Hepatocyte (in vitro differentiated cells): Measurements from ENCODE around the gene FBXL3. TPM values are rescaled to one million over a fixed set of nuclear protein-coding genes. Genes with fewer than 3 reads are reported as not detected.

ENCODE experiments used
- DNase-seq: peaks from one replicate; pipeline ENCODE4 v3.0.0-alpha.2; 2016; ENCODE audit warnings: low spot score
- H2AFZ ChIP-seq: fragments of 200-600 bp; sonication (generic); 2 replicates; pipeline ENCODE4 v1.6.0; 2016; ENCODE audit warnings: antibody characterized with exemption, mild to moderate bottlenecking
- H3K27ac ChIP-seq: fragments of 200-600 bp; sonication (generic); 2 replicates; pipeline ENCODE4 v1.5.1; 2016; ENCODE audit warnings: mild to moderate bottlenecking
- H3K27me3 ChIP-seq: fragments of 200-600 bp; sonication (generic); 2 replicates; pipeline ENCODE4 v1.6.1; 2016
- H3K36me3 ChIP-seq: fragments of 200-600 bp; sonication (generic); replicated peaks from 2 replicates; pipeline ENCODE4 v1.5.1; 2016; ENCODE audit warnings: low read depth; ENCODE audit not compliant: insufficient read depth
- H3K4me1 ChIP-seq: fragments of 200-600 bp; sonication (generic); 2 replicates; pipeline ENCODE4 v1.5.1; 2016; ENCODE audit warnings: mild to moderate bottlenecking, moderate library complexity; ENCODE audit not compliant: insufficient read depth
- H3K4me2 ChIP-seq: fragments of 200-600 bp; sonication (generic); 2 replicates; pipeline ENCODE4 v1.6.0; 2016
- H3K4me3 ChIP-seq: fragments of 200-600 bp; sonication (generic); 2 replicates; pipeline ENCODE4 v1.5.1; 2016; ENCODE audit warnings: mild to moderate bottlenecking
- H3K79me2 ChIP-seq: fragments of 200-600 bp; sonication (generic); 2 replicates; pipeline ENCODE4 v1.6.0; 2017; ENCODE audit warnings: mild to moderate bottlenecking
- H3K9me2 ChIP-seq: fragments of 200-600 bp; sonication (generic); replicated peaks from 2 replicates; pipeline ENCODE4 v1.6.0; 2017; ENCODE audit warnings: mild to moderate bottlenecking; ENCODE audit not compliant: insufficient read depth
- H3K9me3 ChIP-seq: fragments of 200-600 bp; sonication (generic); 2 replicates; pipeline ENCODE4 v1.5.1; 2016; ENCODE audit warnings: low read depth, mild to moderate bottlenecking
- H4K20me1 ChIP-seq: fragments of 200-600 bp; sonication (generic); 2 replicates; pipeline ENCODE4 v1.6.0; 2016; ENCODE audit warnings: mild to moderate bottlenecking; ENCODE audit not compliant: insufficient read depth, poor library complexity, severe bottlenecking
- CTCF ChIP-seq: fragments of 200-600 bp; sonication (generic); IDR thresholded peaks from 2 replicates; pipeline ENCODE4 v1.5.1; 2016; ENCODE audit warnings: antibody characterized with exemption, mild to moderate bottlenecking; ENCODE audit not compliant: poor library complexity
- EZH2 ChIP-seq: fragments of 200-600 bp; sonication (generic); IDR thresholded peaks from 2 replicates; pipeline ENCODE4 v1.6.1; 2016; ENCODE audit warnings: antibody characterized with exemption, mild to moderate bottlenecking, borderline replicate concordance
- EZH2phosphoT487 ChIP-seq: fragments of 200-600 bp; sonication (generic); IDR thresholded peaks from one replicate; pipeline ENCODE4 v1.6.1; 2018; ENCODE audit warnings: antibody characterized with exemption, mild to moderate bottlenecking, low read depth, moderate library complexity; ENCODE audit not compliant: unreplicated experiment, severe bottlenecking
- WGBS: methylation state at CpG from one replicate; pipeline ENCODE4 v1.1.6; 2016; ENCODE audit warnings: low lambda C conversion rate; ENCODE audit errors: missing lambda C conversion rate; 5-methylcytosine and 5-hydroxymethylcytosine counted together
- polyA plus RNA-seq: library from polyadenylated mRNA; unstranded; fragments of >200 nt; fragmentation: Nextera tagmentation; extraction: Ambion mirVana; gene quantifications from 2 replicates; pipeline ENCODE4 v1.2.1, GENCODE V29; 2016
- total RNA-seq: library from RNA; depleted of rRNA; stranded (reverse); fragments of >200 nt; gene quantifications from 2 replicates; pipeline ENCODE4 v1.2.3, GENCODE V29; 2014

FBXL3 gene
- total and polyA plus RNA-seq, 2 experiments from 2014 or later: 25.1 to 61.8 TPM

- H3K79me2 ChIP-seq: no peaks in the 10 kb centered on the region
- H3K36me3 ChIP-seq: no peaks in the 10 kb centered on the region
- H3K27ac ChIP-seq: no peak overlapping the region
- no peaks in the 10 kb centered on the region for H3K9me2 ChIP-seq
- no peaks in the 10 kb centered on the region for H4K20me1 ChIP-seq
- H3K4me3 ChIP-seq: no peak overlapping the region
- no peak overlapping the region for H3K4me2 ChIP-seq
- H3K27me3 ChIP-seq: no peaks in the 10 kb centered on the region
- no peak for DNase-seq
- TF ChIP-seq CTCF: no peak
- no peak for TF ChIP-seq EZH2phosphoT487
- no peak for TF ChIP-seq EZH2
- no peaks in the 10 kb centered on the region for H3K9me3 ChIP-seq
- peaks cover 4% of the 10 kb centered on the region for H3K4me1 ChIP-seq
- no peak overlapping the region for H2AFZ ChIP-seq
- 98% methylated on average over 7 of the region's 7 CpGs for WGBS
These were observed 13.1 kb upstream of the FBXL3 start for GRCh38 chr13:77040076-77040475.

- Histone ChIP-seq H2AFZ (no peak overlapping the region), H3K4me3 (no peak overlapping the region), H3K36me3 (no peaks in the 10 kb centered on the region), H3K79me2 (no peaks in the 10 kb centered on the region), H3K4me1 (peaks cover 4% of the 10 kb centered on the region), H3K27ac (no peak overlapping the region), H3K4me2 (no peak overlapping the region), H3K9me2 (no peaks in the 10 kb centered on the region), H3K9me3 (no peaks in the 10 kb centered on the region), H3K27me3 (no peaks in the 10 kb centered on the region), H4K20me1 (no peaks in the 10 kb centered on the region)
- no peak for DNase-seq
- 63% methylated on average over 5 of the region's 5 CpGs for WGBS
- TF ChIP-seq EZH2phosphoT487 (no peak), CTCF (no peak), EZH2 (no peak)
These were observed 12.0 kb upstream of the FBXL3 start for GRCh38 chr13:77038907-77039480.

GRCh38 chr13:77036279-77036678, 9.3 kb upstream of the FBXL3 start:
- H3K27ac ChIP-seq: no peak overlapping the region
- WGBS: 92% methylated on average over 1 of the region's 1 CpG
- H3K9me2 ChIP-seq: no peaks in the 10 kb centered on the region
- no peaks in the 10 kb centered on the region for H3K36me3 ChIP-seq
- no peaks in the 10 kb centered on the region for H3K9me3 ChIP-seq
- no peaks in the 10 kb centered on the region for H4K20me1 ChIP-seq
- H3K4me3 ChIP-seq: no peak overlapping the region
- H3K79me2 ChIP-seq: no peaks in the 10 kb centered on the region
- no peak for TF ChIP-seq CTCF
- no peak for TF ChIP-seq EZH2phosphoT487
- no peak for TF ChIP-seq EZH2
- H3K4me2 ChIP-seq: no peak overlapping the region
- H3K27me3 ChIP-seq: no peaks in the 10 kb centered on the region
- no peak overlapping the region for H2AFZ ChIP-seq
- no peak for DNase-seq
- no peaks in the 10 kb centered on the region for H3K4me1 ChIP-seq
